Measurements from ENCODE around the gene TMEM37.

Gene TMEM37

DNA sequence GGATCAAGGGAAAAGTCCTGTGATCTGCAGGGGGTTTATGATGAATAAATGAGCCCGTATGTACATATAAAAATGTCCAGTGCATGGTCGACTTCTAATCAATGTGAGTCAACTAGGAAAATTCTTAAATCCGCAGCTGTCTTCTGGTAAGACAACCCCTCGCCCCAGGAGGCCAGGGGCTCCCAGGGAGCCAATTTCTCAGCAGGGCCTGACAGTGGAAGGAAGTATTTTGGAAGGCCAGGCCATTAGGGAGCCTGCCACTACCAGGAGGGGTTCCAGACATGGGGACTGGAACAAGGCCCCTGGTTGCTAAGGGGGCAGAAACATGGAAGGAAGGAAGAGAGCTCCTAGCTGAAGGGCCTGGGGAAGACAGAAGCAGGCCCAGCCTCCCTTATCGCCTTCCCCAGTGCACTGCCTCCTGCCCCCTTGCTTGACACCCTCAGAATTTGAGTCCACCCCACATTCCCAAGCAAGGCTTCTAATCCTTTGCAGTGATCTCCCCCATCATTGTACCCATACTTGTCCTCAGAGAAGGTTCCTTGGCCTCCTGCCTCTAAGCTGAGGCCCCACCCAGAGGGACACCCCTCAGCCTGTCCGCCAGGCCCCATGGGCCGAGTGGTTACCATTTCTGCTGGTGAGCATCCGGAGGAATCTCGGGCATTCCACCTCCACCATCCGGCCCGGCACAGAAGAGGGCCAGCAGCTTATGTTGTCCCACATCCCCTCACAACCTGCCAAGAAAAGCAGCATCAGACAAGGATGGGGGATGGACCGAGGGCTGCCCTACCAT, 46.7 kb downstream of the TMEM37 start:
- TF ChIP-seq, protein P1, sequence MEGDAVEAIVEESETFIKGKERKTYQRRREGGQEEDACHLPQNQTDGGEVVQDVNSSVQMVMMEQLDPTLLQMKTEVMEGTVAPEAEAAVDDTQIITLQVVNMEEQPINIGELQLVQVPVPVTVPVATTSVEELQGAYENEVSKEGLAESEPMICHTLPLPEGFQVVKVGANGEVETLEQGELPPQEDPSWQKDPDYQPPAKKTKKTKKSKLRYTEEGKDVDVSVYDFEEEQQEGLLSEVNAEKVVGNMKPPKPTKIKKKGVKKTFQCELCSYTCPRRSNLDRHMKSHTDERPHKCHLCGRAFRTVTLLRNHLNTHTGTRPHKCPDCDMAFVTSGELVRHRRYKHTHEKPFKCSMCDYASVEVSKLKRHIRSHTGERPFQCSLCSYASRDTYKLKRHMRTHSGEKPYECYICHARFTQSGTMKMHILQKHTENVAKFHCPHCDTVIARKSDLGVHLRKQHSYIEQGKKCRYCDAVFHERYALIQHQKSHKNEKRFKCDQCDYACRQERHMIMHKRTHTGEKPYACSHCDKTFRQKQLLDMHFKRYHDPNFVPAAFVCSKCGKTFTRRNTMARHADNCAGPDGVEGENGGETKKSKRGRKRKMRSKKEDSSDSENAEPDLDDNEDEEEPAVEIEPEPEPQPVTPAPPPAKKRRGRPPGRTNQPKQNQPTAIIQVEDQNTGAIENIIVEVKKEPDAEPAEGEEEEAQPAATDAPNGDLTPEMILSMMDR (IDR thresholded peaks at IDR 0.05) = no peak

GRCh38 chr2:119478978-119479295, 47.3 kb downstream of the TMEM37 start:
- TF ChIP-seq, protein P1 (IDR thresholded peaks at IDR 0.05) = no peak

GRCh38 chr2:119480184-119480583, 48.5 kb downstream of the TMEM37 start:
- TF ChIP-seq, protein P1 (IDR thresholded peaks at IDR 0.05) = no peak

GRCh38 chr2:119480718-119481142, 49.1 kb downstream of the TMEM37 start:
- TF ChIP-seq, protein P1 (IDR thresholded peaks at IDR 0.05) = no peak

DNA sequence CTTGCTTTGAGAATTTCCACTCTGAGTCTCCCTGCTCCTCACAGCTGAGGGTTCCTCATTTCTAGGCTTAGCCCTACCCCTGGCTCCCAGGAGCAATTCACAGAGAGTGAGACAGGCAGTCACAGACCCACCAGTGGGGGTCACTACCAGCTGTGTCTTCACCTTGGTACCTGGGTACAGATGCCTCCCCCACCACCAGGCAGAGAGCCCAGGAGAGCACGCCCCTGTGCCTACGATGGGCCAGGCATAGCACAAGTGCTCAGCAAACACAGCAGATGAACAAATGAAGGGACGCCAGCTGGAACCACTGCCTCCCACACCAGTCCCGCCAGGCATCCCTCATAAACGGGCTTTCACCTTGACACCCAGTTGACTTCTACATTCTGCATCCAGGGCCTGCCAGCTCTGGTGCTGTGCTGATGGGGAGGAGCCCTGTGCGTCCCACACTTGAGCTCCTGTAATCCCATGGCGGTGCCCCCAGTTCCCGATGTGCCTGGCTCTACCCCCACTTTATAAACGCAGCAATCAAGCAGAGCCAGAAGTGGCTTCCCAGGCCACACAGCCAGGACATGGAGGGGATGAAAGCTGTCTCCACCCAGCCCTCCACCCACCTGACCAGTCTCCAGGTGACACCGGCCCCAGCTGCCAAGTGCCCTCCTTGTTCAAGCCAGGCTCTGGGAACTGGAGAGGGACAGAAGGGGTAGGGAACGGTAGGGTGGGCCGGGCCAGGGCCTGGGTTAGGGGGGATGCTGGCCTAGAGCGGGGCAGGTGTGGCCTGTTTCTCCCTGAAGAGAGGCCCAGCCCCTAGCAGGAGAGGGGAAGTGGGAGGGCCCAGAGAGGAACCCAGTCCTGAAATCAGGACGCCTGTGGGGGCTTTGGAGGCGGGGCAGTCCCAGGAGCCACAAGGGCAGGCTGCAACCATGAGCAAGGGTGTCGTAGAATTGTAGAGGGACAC, 50.1 kb downstream of the TMEM37 start:
- TF ChIP-seq, protein P1 (IDR thresholded peaks at IDR 0.05) = no peak

DNA sequence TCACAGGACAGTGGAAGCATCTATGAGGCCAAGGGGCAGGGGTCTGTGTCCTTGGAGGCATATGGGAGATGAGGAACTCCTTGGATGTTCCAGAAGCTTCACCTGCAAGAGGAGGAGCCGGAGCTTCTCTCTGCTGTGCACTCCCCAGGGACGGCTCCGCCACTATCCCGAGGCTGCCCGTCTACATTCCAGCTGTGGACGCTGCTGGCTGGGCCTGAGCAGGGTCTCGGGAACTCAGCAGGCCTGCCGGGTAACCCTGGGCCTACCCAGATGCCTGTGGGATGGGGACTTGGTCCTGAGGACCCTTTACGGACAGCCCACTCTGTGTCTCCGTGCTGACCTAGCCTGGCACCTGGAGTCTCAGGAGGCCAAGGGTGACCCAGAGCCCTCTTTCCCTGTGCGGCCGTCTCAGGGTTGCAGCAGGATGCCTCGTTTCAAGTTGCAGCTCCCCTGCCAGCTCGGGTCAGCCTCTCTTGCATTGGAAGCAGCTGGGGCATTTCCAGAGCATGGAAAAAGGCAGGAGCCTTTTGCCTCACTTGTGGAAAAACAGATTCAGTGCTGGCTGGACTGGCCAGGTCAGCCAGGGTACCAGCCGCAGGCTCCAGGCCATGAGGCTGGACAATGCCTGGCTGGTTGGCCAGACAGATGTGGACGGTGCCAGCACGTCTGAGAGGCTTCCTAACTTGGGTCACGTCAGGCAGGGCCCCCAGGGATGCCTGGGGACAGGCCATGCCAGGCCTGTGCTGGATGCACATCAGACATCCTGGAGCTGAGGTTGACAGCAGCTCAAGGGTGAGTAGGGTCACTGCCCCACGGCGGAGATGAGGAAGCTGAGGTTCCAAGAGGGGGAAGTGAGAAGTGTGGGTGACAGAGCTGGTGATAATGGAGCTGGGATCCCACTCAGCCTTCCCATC, 51.1 kb downstream of the TMEM37 start:
- TF ChIP-seq, protein P1 (IDR thresholded peaks at IDR 0.05) = no peak

- TF ChIP-seq, protein P1 (IDR thresholded peaks at IDR 0.05) = no peak
Observed at GRCh38 chr2:119483395-119483753, 51.7 kb downstream of the TMEM37 start.
